GM18861 (cell line): Measurements from ENCODE around the gene WFDC9.
A peak's percentile ranks its signal among the peaks of the same experiment; 100 is the strongest.
"Not testable (repeated sequence)": the region's sequence is repeated elsewhere in the genome, so short reads cannot be mapped to it uniquely, and the experiment has no call there.

ENCODE experiments used
- ATAC-seq: cut with Tn5 transposase; IDR thresholded peaks from one replicate; pipeline ENCODE4 v1.9.1; 2021; ENCODE audit not compliant: unreplicated experiment

The WFDC9 gene

GRCh38 chr20:45592574-45593189 lies 38.4 kb downstream of the WFDC9 start:
- peak; percentile 66 for ATAC-seq

GRCh38 chr20:45589725-45590124 lies 41.4 kb downstream of the WFDC9 start:
- ATAC-seq, result no peak

DNA sequence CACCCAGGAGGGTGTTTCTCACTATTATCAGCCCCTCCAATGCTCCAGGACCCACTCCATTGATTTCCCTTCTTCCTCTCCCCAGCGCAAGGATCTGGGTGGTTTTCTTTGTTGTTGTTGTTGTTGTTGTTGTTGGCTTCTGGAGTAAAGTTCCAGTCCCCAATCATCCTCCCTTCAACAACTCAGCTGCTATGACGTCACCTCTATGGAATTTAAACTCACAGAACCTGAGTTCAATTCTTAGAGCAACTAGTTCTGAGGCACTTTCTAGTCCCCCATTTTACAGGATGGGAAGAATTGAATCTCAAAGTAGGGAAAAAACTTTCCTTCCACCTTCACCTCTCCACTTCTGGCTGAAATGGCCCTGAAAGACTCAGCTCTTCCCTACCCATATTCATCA lies 42.3 kb downstream of the WFDC9 start:
- no peak for ATAC-seq

- ATAC-seq, result not testable (repeated sequence)
Observed at GRCh38 chr20:45585986-45586385, 45.1 kb downstream of the WFDC9 start.

GRCh38 chr20:45584294-45584693 lies 46.8 kb downstream of the WFDC9 start:
- not testable (repeated sequence) for ATAC-seq

- no peak for ATAC-seq
Observed at GRCh38 chr20:45583502-45583901, 47.6 kb downstream of the WFDC9 start.

GRCh38 chr20:45581702-45582101 lies 49.4 kb downstream of the WFDC9 start:
- no peak for ATAC-seq

DNA sequence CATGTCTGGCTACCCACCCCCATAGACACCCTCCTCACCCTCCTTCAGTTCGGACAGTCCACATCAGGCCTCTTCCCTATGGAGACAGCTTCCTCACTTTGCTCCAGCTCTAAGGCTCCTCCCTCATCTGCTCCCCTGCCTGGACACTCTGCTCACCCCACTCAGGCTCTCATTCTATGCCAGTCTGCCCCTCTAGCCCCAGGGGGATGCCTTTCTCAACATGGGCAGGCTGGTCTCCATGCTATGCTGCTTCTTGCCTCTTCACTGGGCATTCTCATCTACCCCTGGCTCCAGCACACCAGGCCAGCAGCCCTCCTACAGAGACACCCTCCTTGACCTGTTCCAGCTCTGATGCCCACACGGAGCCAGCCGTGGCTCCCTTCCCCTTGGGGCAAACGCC lies 51.9 kb downstream of the WFDC9 start, which contains the start of gene WFDC8:
Gene WFDC8, minus strand, starts transcription at position 101 of the 400 bp plus-strand sequence. Its CDS starts 37 bp downstream, at position 64.
- no peak for ATAC-seq

DNA sequence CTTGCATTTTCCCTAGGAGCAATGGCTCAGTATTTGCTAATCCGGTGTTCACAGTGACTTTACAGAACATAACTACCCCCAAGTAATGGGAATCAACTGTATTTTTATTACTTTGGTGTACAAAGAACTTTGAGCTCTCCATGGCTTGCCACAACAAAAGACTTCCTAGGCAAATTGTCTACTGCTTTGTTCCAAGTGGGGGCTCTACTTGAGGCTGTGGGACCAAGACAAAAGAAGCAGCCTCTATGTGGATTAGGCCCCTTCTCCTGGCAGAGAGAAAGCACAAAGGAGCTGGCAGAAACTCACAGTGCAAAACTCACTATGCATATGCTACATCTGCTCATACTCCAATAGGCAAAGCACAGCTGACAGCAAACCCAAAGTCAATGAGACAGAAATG lies 52.9 kb downstream of the WFDC9 start:
- no peak for ATAC-seq

DNA sequence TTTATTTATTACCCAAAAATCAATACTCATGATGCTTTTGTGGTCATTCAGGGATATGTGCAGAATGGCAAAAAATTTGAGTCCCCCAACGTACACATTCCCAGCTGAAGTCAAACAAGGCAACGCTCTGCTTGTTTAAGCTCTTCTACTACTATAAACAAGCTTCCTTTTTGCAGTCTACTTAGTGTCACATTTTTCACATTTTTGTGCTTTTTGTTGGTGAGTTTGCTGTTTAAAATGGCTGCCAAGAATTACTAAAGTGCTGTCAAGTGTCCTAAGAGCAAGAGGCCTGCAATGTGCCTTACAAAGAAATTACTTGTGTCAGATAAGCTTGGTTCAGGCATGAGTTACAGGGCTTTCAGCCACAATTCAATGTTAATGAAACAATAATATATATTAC lies 54.1 kb downstream of the WFDC9 start:
- no peak for ATAC-seq

DNA sequence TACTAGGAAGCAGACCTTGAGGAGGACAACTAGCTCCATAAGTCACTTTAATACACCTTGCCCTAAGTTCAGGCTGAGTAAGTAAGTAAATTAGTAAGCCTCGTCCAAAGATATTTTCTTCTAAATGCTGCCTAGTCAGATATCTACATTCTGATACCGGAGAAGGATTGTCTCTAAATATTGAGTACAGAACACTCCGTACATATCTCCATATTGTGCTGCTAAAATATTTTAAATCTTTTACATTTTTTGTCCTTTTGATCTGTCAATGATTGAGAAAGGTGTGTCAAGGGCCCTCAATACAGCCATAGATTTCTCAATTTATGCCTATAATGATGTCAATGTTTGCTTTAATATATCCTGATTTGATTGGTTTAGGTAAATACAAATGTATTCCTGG lies 55.2 kb downstream of the WFDC9 start:
- no peak for ATAC-seq

DNA sequence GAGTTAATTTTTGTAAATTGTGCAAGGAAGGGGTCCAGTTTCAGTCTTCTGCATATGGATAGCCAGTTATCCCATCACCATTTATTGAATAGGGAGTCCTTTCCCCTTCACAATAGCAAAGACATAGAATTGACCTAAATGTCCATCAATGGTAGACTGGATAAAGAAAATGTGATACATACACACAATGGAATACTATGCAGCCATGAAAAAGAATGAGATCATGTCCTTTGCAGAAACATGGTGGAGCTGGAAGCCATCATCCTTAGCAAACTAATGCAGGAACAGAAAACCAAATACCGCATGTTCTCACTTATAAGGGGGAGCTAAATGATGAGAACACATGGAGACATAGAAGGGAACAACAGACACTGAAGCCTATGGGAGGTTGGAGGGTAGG lies 61.4 kb downstream of the WFDC9 start:
- not testable (repeated sequence) for ATAC-seq

DNA sequence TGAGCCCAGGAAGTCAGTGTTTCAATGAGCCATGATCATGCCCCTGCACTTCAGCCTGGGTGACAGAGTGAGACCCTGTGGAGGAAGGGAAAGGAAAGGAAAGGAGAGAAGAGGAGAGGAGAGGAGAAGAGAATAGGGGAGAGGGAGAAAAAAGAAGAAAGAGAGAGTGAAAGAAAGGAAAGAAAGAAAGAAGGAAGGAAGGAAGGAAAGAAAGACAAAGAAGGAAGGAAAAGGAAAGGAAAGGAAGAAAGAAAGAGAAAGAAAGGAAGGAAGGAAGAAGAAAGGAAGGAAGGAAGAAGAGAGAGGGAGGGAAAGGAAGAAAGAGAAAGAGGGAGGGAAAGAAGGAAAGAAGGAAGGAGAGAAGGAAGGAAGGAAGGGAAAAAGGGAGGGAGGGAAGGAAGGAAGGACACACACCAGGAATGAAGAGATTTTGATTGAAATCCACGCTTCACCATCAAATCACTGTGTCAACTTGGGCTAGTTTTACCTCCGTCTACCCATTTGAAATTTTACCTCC lies 66.3 kb downstream of the WFDC9 start:
- no peak for ATAC-seq
